A549 (cell line): Measurements from ENCODE around the gene SERPING1. TPM values are rescaled to one million over a fixed set of nuclear protein-coding genes. Genes with fewer than 3 reads are reported as not detected.
A peak's percentile ranks its signal among the peaks of the same experiment; 100 is the strongest.

Experiments used
- ATAC-seq, 2 experiments: fragments of 200-7000 bp in 1 of 2; fragments of >200 bp in 1 of 2; cut with Nextera tagmentation in 1 of 2; cut with Tn5 transposase in 1 of 2; 3 replicates each; pipeline versions ENCODE4 v1.8.0 to v1.9.1; 2018 to 2020; ENCODE audit warnings: mild to moderate bottlenecking in 1 of 2, moderate library complexity in 1 of 2
- CTCF ChIA-PET: fragments of 300-600 bp; sonication (Branson Sonifier 250); formaldehyde crosslinking; extraction: SDS; loops from one replicate; lab custom pipeline; 2021; ENCODE audit warnings: antibody characterized with exemption, inconsistent platforms; lab: Yijun Ruan, JAX
- POLR2A ChIA-PET: fragments of 350-600 bp; formaldehyde crosslinking; extraction: SDS; loops from one replicate; lab custom pipeline; 2021; ENCODE audit warnings: antibody characterized with exemption, inconsistent platforms; lab: Yijun Ruan, JAX
- DNase-seq, 2 experiments: peaks; one replicate each; pipeline versions ENCODE4 v3.0.0 to v3.0.0-alpha.2; 2011 to 2016; ENCODE audit warnings: low read depth in 1 of 2, low spot score in 1 of 2
- FAIRE-seq: peaks from 2 replicates; lab custom pipeline; 2011; peaks lifted over from hg19 to GRCh38; lab: Jason Lieb, UNC
- H3K27ac ChIP-seq, 2 experiments: fragments of >200 bp; sonication (Bioruptor Twin); formaldehyde crosslinking; 3 replicates each; pipeline ENCODE4 v1.5.1; 2016 to 2017
- H3K4me1 ChIP-seq: fragments of >200 bp; sonication (Bioruptor Twin); formaldehyde crosslinking; 3 replicates; pipeline ENCODE4 v1.6.1; 2016
- H3K4me2 ChIP-seq: fragments of >200 bp; sonication (Bioruptor Twin); formaldehyde crosslinking; 3 replicates; pipeline ENCODE4 v1.6.1; 2016
- H3K4me3 ChIP-seq: fragments of >200 bp; sonication (Bioruptor Twin); formaldehyde crosslinking; 3 replicates; pipeline ENCODE4 v1.5.1; 2016
- H3K9me3 ChIP-seq: fragments of >200 bp; sonication (Bioruptor Twin); formaldehyde crosslinking; 3 replicates; pipeline ENCODE4 v1.6.1; 2016
- BHLHE40 ChIP-seq: IDR thresholded peaks from 2 replicates; pipeline ENCODE4 v1.6.1; 2012; ENCODE audit warnings: low read depth, low read length, inconsistent platforms
- CBX8 ChIP-seq: fragments of 200-600 bp; sonication (generic); IDR thresholded peaks from 2 replicates; pipeline ENCODE4 v1.6.1; 2016
- CHD4 ChIP-seq: fragments of 200-600 bp; sonication (generic); IDR thresholded peaks from 2 replicates; pipeline ENCODE4 v1.6.1; 2016; ENCODE audit warnings: antibody characterized with exemption, mild to moderate bottlenecking, borderline replicate concordance
- EHF ChIP-seq: fragments of 250-450 bp; sonication (Bioruptor Pico); IDR thresholded peaks from 2 replicates; pipeline ENCODE4 v1.5.0; 2020; ENCODE audit warnings: mild to moderate bottlenecking
- EHMT2 ChIP-seq: fragments of 200-600 bp; sonication (generic); IDR thresholded peaks from 2 replicates; pipeline ENCODE4 v1.6.1; 2016; ENCODE audit warnings: antibody characterized with exemption, low read depth, mild to moderate bottlenecking, moderate library complexity
- ELK1 ChIP-seq: fragments of 150-350 bp; IDR thresholded peaks from 2 replicates; pipeline ENCODE4 v1.6.1; 2014; ENCODE audit warnings: low read depth, mild to moderate bottlenecking, low read length
- EP300 ChIP-seq, 2 experiments: fragments of >200 bp; sonication (Bioruptor Twin); formaldehyde crosslinking; IDR thresholded peaks; 2 replicates in 1 of 2; 3 replicates in 1 of 2; pipeline ENCODE4 v1.6.1; 2016 to 2017
- ESRRA ChIP-seq: fragments of 150-350 bp; IDR thresholded peaks from 2 replicates; pipeline ENCODE4 v1.6.1; 2014; ENCODE audit warnings: mild to moderate bottlenecking, low read length, borderline replicate concordance
- FOSB ChIP-seq: fragments of 250-450 bp; sonication (Bioruptor Pico); IDR thresholded peaks from 2 replicates; pipeline ENCODE4 v1.5.0; 2020; ENCODE audit warnings: mild to moderate bottlenecking, moderate library complexity
- FOSL2 ChIP-seq, 2 experiments: fragments of 450-650 bp in 1 of 2; fragments of >200 bp in 1 of 2; sonication (Bioruptor Twin) in 1 of 2; formaldehyde crosslinking; IDR thresholded peaks; 2 replicates each; pipeline versions ENCODE4 v1.5.0 to v1.6.1; 2016 to 2020; ENCODE audit warnings: mild to moderate bottlenecking in 1 of 2, moderate library complexity in 1 of 2
- FOXS1 ChIP-seq: fragments of 250-450 bp; sonication (Bioruptor Pico); IDR thresholded peaks from 2 replicates; pipeline ENCODE4 v1.5.0; 2020; ENCODE audit warnings: mild to moderate bottlenecking, moderate library complexity
- GATA3 ChIP-seq: IDR thresholded peaks from 2 replicates; pipeline ENCODE4 v1.6.1; 2012; ENCODE audit warnings: borderline replicate concordance
- HDAC2 ChIP-seq: fragments of 200-600 bp; sonication (generic); IDR thresholded peaks from 2 replicates; pipeline ENCODE4 v1.6.1; 2016
- HOXB13 ChIP-seq: fragments of 250-450 bp; sonication (Bioruptor Pico); IDR thresholded peaks from 2 replicates; pipeline ENCODE4 v1.5.0; 2020; ENCODE audit warnings: low read depth, mild to moderate bottlenecking, moderate library complexity
- JUN ChIP-seq, 2 experiments: fragments of >200 bp; sonication (Bioruptor Twin); formaldehyde crosslinking; IDR thresholded peaks; 2 replicates in 1 of 2; 3 replicates in 1 of 2; pipeline ENCODE4 v1.6.1; 2016 to 2017
- KDM1A ChIP-seq: fragments of 200-600 bp; sonication (generic); IDR thresholded peaks from 2 replicates; pipeline ENCODE4 v1.6.1; 2016; ENCODE audit warnings: low read depth, mild to moderate bottlenecking
- MAZ ChIP-seq: fragments of 150-350 bp; IDR thresholded peaks from 2 replicates; pipeline ENCODE4 v1.6.1; 2014; ENCODE audit warnings: antibody characterized with exemption, low read depth, low read length, borderline replicate concordance
- MYC ChIP-seq: IDR thresholded peaks from 2 replicates; pipeline ENCODE4 v1.6.1; 2012; ENCODE audit warnings: mild to moderate bottlenecking, inconsistent platforms, low read length, improper control_type of control experiment, borderline replicate concordance
- NPAS2 ChIP-seq: fragments of 250-450 bp; sonication (Bioruptor Pico); IDR thresholded peaks from 2 replicates; pipeline ENCODE4 v1.8.0; 2022; ENCODE audit warnings: mild to moderate bottlenecking, moderate library complexity, borderline replicate concordance
- POLR2A ChIP-seq: IDR thresholded peaks from 2 replicates; pipeline ENCODE4 v1.6.1; 2012; ENCODE audit warnings: mild to moderate bottlenecking, low read length
- RNF2 ChIP-seq: fragments of 200-600 bp; sonication (generic); IDR thresholded peaks from 2 replicates; pipeline ENCODE4 v1.6.1; 2016; ENCODE audit warnings: low read depth, mild to moderate bottlenecking, antibody characterized with exemption, moderate library complexity, borderline replicate concordance
- TFCP2L1 ChIP-seq: fragments of 250-450 bp; sonication (Bioruptor Pico); IDR thresholded peaks from 2 replicates; pipeline ENCODE4 v1.5.0; 2021; ENCODE audit warnings: mild to moderate bottlenecking
- USF2 ChIP-seq: fragments of 450-650 bp; IDR thresholded peaks from 2 replicates; pipeline ENCODE4 v1.6.1; 2014; ENCODE audit warnings: antibody characterized with exemption
- ZNF302 ChIP-seq: fragments of 250-450 bp; sonication (Bioruptor Pico); IDR thresholded peaks from 2 replicates; pipeline ENCODE4 v1.9.0; 2021; ENCODE audit warnings: inconsistent platforms, mild to moderate bottlenecking, moderate library complexity
- ZSCAN20 ChIP-seq: fragments of 250-450 bp; sonication (Bioruptor Pico); IDR thresholded peaks from 2 replicates; pipeline ENCODE4 v1.8.0; 2022; ENCODE audit warnings: mild to moderate bottlenecking, moderate library complexity
- WGBS: methylation state at CpG from one replicate; pipeline ENCODE4 v1.1.6; 2017; ENCODE audit errors: missing lambda C conversion rate; 5-methylcytosine and 5-hydroxymethylcytosine counted together
- polyA plus RNA-seq, 4 experiments: library from polyadenylated mRNA; depleted of rRNA in 3 of 4; stranded (reverse); fragments of >200 nt; fragmentation: RNase III in 1 of 4; extraction: RNeasy Plus Mini Kit Qiagen cat#74134 plus additional on column Dnase treatment in 1 of 4; gene quantifications; 2 replicates in 3 of 4; 3 replicates in 1 of 4; pipeline ENCODE4 v1.2.3, GENCODE V29; 2011 to 2017
- TF ChIP-seq, protein P1 (sequence below): IDR thresholded peaks from 2 replicates; pipeline ENCODE4 v1.6.1; 2012

SERPING1 gene
- polyA plus RNA-seq, 2 of the 4 experiments (the other 2 are of a cell fraction) = 0.59 to 0.63 TPM

DNA sequence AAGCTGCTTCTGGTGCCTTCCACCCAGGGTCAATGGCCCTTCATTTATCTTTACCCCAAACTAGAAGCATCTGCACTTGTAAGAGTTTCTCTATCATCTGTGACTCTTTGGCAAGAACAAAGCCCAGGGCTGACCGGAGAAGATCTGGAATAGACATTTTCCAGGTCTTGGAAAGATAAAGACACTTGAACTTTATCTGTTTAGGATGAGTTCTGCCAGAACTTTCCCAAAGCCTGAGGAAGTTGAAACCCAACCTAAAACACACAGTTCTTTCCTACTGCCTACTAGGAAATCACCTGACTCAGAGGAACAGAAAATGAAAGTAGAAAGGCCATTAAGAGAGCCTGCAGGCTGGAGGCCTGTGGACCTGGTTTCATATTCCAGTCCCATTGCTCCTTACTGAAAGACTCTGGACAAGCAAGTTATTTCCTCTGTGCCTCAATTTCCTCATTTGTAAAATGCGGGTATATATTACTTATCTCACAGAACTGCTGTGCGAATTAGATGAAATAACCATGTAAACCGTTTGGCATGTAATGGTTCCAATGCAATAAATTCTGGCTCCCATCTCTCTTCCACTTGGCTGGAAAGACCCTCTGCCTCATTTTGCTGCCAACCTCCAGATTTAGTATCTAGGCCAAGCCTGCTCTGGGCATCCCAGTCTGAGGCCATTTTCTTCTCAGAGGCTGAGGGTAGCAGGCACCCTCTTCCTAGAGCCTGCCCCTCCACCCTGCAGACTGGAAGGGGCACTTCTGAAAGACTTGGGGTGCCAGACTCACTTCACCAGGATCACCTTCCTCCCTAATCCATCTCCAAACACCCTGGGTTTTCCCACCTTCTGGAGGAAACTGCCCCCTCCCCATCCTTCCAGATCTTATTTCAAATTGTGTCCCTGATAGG is 31.2 kb upstream of the SERPING1 start (continued):
- no peak for TF ChIP-seq ELK1

DNA sequence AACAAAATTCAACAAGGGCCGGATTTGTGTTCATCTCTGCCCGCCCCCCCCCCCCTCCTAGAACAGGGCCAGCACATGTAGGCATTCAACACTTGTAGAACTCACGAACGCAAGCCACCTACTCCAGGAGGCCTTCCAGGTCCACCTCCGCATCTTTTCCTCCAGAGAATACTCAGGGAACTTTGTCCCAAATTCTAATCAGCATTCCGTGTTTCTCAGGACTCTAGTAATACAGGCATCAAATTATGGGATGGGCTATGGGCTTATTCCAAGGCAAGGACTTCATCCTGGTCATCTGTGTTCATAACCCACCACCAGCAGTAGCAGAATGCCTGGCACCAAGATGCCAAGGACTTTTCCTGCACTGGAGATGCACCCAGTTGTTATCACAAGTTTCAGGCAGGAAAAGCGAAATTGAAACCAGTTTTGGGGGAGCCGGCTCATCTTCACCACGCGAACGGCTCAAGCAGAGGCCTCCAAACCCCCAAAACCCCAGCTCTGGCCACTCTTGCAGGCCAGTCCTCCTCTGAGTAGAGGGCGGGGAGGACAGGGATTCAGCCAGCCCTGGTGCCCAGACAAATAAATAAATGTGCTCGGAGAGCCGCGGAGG is 30.5 kb upstream of the SERPING1 start:
- H3K4me2 ChIP-seq = peak overlapping the region; percentile 95
- no peaks in the 10 kb centered on the region for H3K9me3 ChIP-seq
- ATAC-seq = no peak; a peak in 2 of 6 replicates
- CTCF ChIA-PET = interaction anchor here (0.7 to 9.2 kb wide), 31 partner anchors 9 to 1295 kb away, joined by 3 to 318 read pairs (median 6); partner anchors contain the start of genes CLP1, P2RX3, SLC43A1 and SMTNL1
- TF ChIP-seq BHLHE40 = no peak
- no peak for TF ChIP-seq EHF (CRISPR knock-in tag)
- TF ChIP-seq RNF2 = no peak
- TF ChIP-seq HDAC2 = no peak
- TF ChIP-seq ZSCAN20 (CRISPR knock-in tag) = no peak
- TF ChIP-seq, protein P1, sequence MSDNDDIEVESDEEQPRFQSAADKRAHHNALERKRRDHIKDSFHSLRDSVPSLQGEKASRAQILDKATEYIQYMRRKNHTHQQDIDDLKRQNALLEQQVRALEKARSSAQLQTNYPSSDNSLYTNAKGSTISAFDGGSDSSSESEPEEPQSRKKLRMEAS = no peak
- TF ChIP-seq EP300 (IDR thresholded peaks at IDR 0.05) = no peak
- no peak for TF ChIP-seq FOSB (CRISPR knock-in tag)
- TF ChIP-seq FOSL2 (IDR thresholded peaks at IDR 0.05) = no peak
- no peak for TF ChIP-seq FOSL2 (CRISPR knock-in tag; IDR thresholded peaks at IDR 0.05)
- TF ChIP-seq CHD4 = no peak
- no peak for TF ChIP-seq JUN (IDR thresholded peaks at IDR 0.05)
- TF ChIP-seq ELK1 = no peak
- no peak for TF ChIP-seq MYC
- TF ChIP-seq, all 56 proteins: peak for 0
- DNase-seq (no peak), FAIRE-seq (no peak)
- Histone ChIP-seq H3K27ac (peak overlapping the region; percentile 74 to 89), H3K4me1 (peaks cover 20% of the 10 kb centered on the region), H3K4me3 (peak overlapping the region; percentile 72)
- WGBS = 48% methylated on average over 15 of the region's 15 CpGs
- POLR2A ChIA-PET = interaction anchor here (0.6 to 2.5 kb wide), 5 partner anchors 30 to 79 kb away, joined by 3 to 16 read pairs (median 4); no protein-coding TSS in a partner anchor

DNA sequence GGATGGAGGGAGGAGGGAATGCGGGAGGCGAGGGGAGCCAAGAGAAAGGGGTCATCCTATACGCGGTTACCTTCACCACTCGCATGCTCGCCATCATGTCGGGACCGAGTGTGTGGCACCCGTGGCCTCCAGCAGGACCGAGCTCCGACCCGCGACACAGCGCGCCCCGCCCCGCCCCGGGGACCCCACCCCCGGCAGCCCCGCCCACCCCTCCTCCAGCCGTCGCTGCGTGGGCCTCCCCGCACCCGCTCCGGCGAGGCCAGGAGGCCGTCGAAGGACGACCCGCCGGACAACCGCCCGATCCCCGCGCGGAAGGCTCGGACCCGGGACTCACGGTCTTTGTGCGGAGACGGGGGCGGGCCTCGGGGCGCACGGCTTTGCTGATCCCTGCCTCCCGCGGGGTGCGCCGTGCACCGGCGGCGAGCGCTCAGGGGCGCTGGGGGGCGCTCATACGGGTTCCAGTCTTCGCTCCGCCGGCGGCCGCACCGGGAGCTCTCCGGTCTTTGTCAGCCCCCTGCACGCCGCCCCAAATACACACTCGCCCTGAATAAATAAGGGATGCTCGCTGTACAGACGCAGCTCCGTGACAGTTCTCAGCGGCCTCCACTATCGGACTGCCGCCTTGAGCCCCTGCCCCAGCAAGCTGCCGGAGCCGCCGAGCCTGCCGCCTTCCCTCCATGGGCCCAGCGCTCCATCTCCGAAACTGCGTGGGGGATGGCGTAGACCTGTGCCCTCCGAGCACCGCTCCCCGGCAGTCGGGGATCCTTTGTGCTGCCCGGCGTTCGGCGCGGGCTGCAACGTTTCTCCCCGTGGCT is 29.8 kb upstream of the SERPING1 start, which contains the start of gene UBE2L6:
Gene UBE2L6, minus strand, starts transcription at position 158 of the 815 bp plus-strand sequence. Its CDS starts 61 bp downstream, at position 97.
- DNase-seq (peak; percentile 76 to 87), FAIRE-seq (no peak), ATAC-seq (peak; percentile 87 to 93)
- WGBS = 4% methylated on average over 18 of the region's 92 CpGs
- no peaks in the 10 kb centered on the region for H3K9me3 ChIP-seq
- peak within 1 kb of the TSS; percentile 72 for H3K4me3 ChIP-seq
- ChIA-PET CTCF (interaction anchor here (0.6 to 9.2 kb wide), 67 partner anchors 9 to 1296 kb away, joined by 3 to 318 read pairs (median 5); partner anchors contain the start of genes CLP1, MED19, P2RX3 and SLC43A1), POLR2A (interaction anchor here (0.6 to 2.5 kb wide), 5 partner anchors 29 to 79 kb away, joined by 3 to 16 read pairs (median 4); no protein-coding TSS in a partner anchor)
- peaks cover 20% of the 10 kb centered on the region for H3K4me1 ChIP-seq
- peak within 1 kb of the TSS; percentile 95 for H3K4me2 ChIP-seq
- H3K27ac ChIP-seq = peak within 1 kb of the TSS; percentile 74 to 89
- TF ChIP-seq MAZ (no peak), KDM1A (no peak), HDAC2 (no peak), ELK1 (no peak), GATA3 (no peak), ESRRA (no peak), USF2 (no peak), FOXS1 (CRISPR knock-in tag) (no peak), POLR2A (peak; percentile 36), NPAS2 (CRISPR knock-in tag) (no peak), HOXB13 (CRISPR knock-in tag) (no peak), EHMT2 (no peak), ZNF302 (CRISPR knock-in tag) (no peak), CBX8 (no peak), FOSB (CRISPR knock-in tag) (no peak), TFCP2L1 (CRISPR knock-in tag) (no peak)
